Measurements from ENCODE around the gene EPS15.
A peak's percentile ranks its signal among the peaks of the same experiment; 100 is the strongest.

The EPS15 gene

GRCh38 chr1:51313268-51313852 lies 205.7 kb downstream of the EPS15 start:
- Mint-ChIP-seq H3K4me1 (peaks cover 11% of the 10 kb centered on the region), H3K9me3 (no peaks in the 10 kb centered on the region), H3K36me3 (no peaks in the 10 kb centered on the region), H3K27me3 (no peaks in the 10 kb centered on the region), H3K4me3 (no peak overlapping the region), H3K27ac (no peak overlapping the region)
- no peak for ATAC-seq

- Mint-ChIP-seq H3K4me1 (peaks cover 11% of the 10 kb centered on the region), H3K9me3 (no peaks in the 10 kb centered on the region), H3K27me3 (no peaks in the 10 kb centered on the region), H3K36me3 (no peaks in the 10 kb centered on the region), H3K4me3 (no peak overlapping the region), H3K27ac (no peak overlapping the region)
- no peak for ATAC-seq
Measured at GRCh38 chr1:51312718-51313117, 206.3 kb downstream of the EPS15 start.

GRCh38 chr1:51311826-51312225 lies 207.2 kb downstream of the EPS15 start:
- no peak for ATAC-seq
- H3K27me3 Mint-ChIP-seq: no peaks in the 10 kb centered on the region
- no peak overlapping the region for H3K4me3 Mint-ChIP-seq
- peaks cover 11% of the 10 kb centered on the region for H3K4me1 Mint-ChIP-seq
- no peaks in the 10 kb centered on the region for H3K9me3 Mint-ChIP-seq
- H3K36me3 Mint-ChIP-seq: no peaks in the 10 kb centered on the region
- no peak overlapping the region for H3K27ac Mint-ChIP-seq

- no peaks in the 10 kb centered on the region for H3K9me3 Mint-ChIP-seq
- no peak overlapping the region for H3K4me3 Mint-ChIP-seq
- no peaks in the 10 kb centered on the region for H3K27me3 Mint-ChIP-seq
- peak; percentile 63 for ATAC-seq
- H3K36me3 Mint-ChIP-seq: no peaks in the 10 kb centered on the region
- H3K27ac Mint-ChIP-seq: no peak overlapping the region
- H3K4me1 Mint-ChIP-seq: peaks cover 11% of the 10 kb centered on the region
Measured at GRCh38 chr1:51310871-51311613, 208.0 kb downstream of the EPS15 start.

GRCh38 chr1:51309291-51309690 lies 209.8 kb downstream of the EPS15 start:
- Mint-ChIP-seq H3K36me3 (no peaks in the 10 kb centered on the region), H3K4me3 (no peak overlapping the region), H3K27me3 (no peaks in the 10 kb centered on the region), H3K27ac (no peak overlapping the region), H3K9me3 (no peaks in the 10 kb centered on the region), H3K4me1 (peaks cover 18% of the 10 kb centered on the region)
- ATAC-seq: no peak

- peaks cover 24% of the 10 kb centered on the region for H3K4me1 Mint-ChIP-seq
- no peak for ATAC-seq
- H3K9me3 Mint-ChIP-seq: no peaks in the 10 kb centered on the region
- no peak overlapping the region for H3K27ac Mint-ChIP-seq
- no peaks in the 10 kb centered on the region for H3K27me3 Mint-ChIP-seq
- H3K36me3 Mint-ChIP-seq: no peaks in the 10 kb centered on the region
- H3K4me3 Mint-ChIP-seq: no peak overlapping the region
Measured at GRCh38 chr1:51308636-51309035, 210.4 kb downstream of the EPS15 start.

- H3K27ac Mint-ChIP-seq: no peak overlapping the region
Measured at GRCh38 chr1:51306950-51307349, 212.1 kb downstream of the EPS15 start.

GRCh38 chr1:51305371-51305823 lies 213.7 kb downstream of the EPS15 start:
- Mint-ChIP-seq H3K36me3 (no peaks in the 10 kb centered on the region), H3K4me1 (peaks cover 29% of the 10 kb centered on the region), H3K27ac (no peak overlapping the region), H3K4me3 (no peak overlapping the region), H3K9me3 (no peaks in the 10 kb centered on the region), H3K27me3 (no peaks in the 10 kb centered on the region)
- no peak for ATAC-seq

More at GRCh38 chr1:51306950-51307349, 212.1 kb downstream of the EPS15 start:
- peaks cover 35% of the 10 kb centered on the region for H3K4me1 Mint-ChIP-seq
- H3K4me3 Mint-ChIP-seq: no peak overlapping the region
- no peaks in the 10 kb centered on the region for H3K27me3 Mint-ChIP-seq
- no peaks in the 10 kb centered on the region for H3K36me3 Mint-ChIP-seq
- H3K9me3 Mint-ChIP-seq: no peaks in the 10 kb centered on the region
- ATAC-seq: no peak

GRCh38 chr1:51304360-51304759 lies 214.7 kb downstream of the EPS15 start:
- Mint-ChIP-seq H3K27me3 (no peaks in the 10 kb centered on the region), H3K4me3 (no peak overlapping the region), H3K36me3 (no peaks in the 10 kb centered on the region), H3K4me1 (peaks cover 29% of the 10 kb centered on the region), H3K9me3 (no peaks in the 10 kb centered on the region), H3K27ac (peak overlapping the region; percentile 57)
- no peak for ATAC-seq

Measured in stimulated activated memory B cell treated with anti-CD40 and anti-IgM and Interleukin-4, amounts not matched to agents 10 μg/mL and 1 μg/mL and 100 μg/mL, for 72 hours (primary cell).